Measurements from ENCODE around the gene FIG4. TPM values are rescaled to one million over a fixed set of nuclear protein-coding genes. Genes with fewer than 3 reads are reported as not detected.
"Not testable (repeated sequence)": the region's sequence is repeated elsewhere in the genome, so short reads cannot be mapped to it uniquely, and the experiment has no call there.

The FIG4 gene
- total RNA-seq, 2 experiments from 2014 or later: 13.1 to 14.3 TPM

- Mint-ChIP-seq H3K4me1 (ENCODE audit: low read depth) (peaks cover 4% of the 10 kb centered on the region), H3K4me3 (no peak overlapping the region), H3K36me3 (ENCODE audit: low read depth) (peaks cover 26% of the 10 kb centered on the region), H3K27ac (no peak overlapping the region), H3K9me3 (no peaks in the 10 kb centered on the region), H3K27me3 (no peaks in the 10 kb centered on the region)
- intact Hi-C loops (cut with micrococcal nuclease): no loop called here
- no peak for ATAC-seq
- TF ChIP-seq CTCF (IDR thresholded peaks at IDR 0.05): no peak
- POLR2A ChIA-PET: no interaction called here
- CTCF ChIA-PET: no interaction called here
- DNase-seq: no peak
Observed at GRCh38 chr6:109743739-109744138, 52.6 kb downstream of the FIG4 start.

- H3K27ac Mint-ChIP-seq; POLR2A ChIA-PET; intact Hi-C loops (cut with micrococcal nuclease); CTCF ChIA-PET; ATAC-seq; H3K27me3 Mint-ChIP-seq; H3K4me1 Mint-ChIP-seq (ENCODE audit: low read depth); H3K4me3 Mint-ChIP-seq; H3K9me3 Mint-ChIP-seq; DNase-seq: not testable (repeated sequence)
- peaks cover 24% of the 10 kb centered on the region for H3K36me3 Mint-ChIP-seq (ENCODE audit: low read depth)
Observed at GRCh38 chr6:109744779-109745178, 53.7 kb downstream of the FIG4 start.

- Mint-ChIP-seq H3K36me3 (ENCODE audit: low read depth) (peaks cover 21% of the 10 kb centered on the region), H3K27ac (no peak overlapping the region), H3K27me3 (no peaks in the 10 kb centered on the region), H3K4me1 (ENCODE audit: low read depth) (no peaks in the 10 kb centered on the region), H3K9me3 (no peaks in the 10 kb centered on the region), H3K4me3 (no peak overlapping the region)
- no peak for TF ChIP-seq CTCF (IDR thresholded peaks at IDR 0.05)
- CTCF ChIA-PET: no interaction called here
- no peak for DNase-seq
- POLR2A ChIA-PET: no interaction called here
- no peak for ATAC-seq
- intact Hi-C loops (cut with micrococcal nuclease): no loop called here
Observed at GRCh38 chr6:109747221-109747620, 56.1 kb downstream of the FIG4 start.

- H3K27me3 Mint-ChIP-seq: no peaks in the 10 kb centered on the region
- intact Hi-C loops (cut with micrococcal nuclease): no loop called here
- H3K27ac Mint-ChIP-seq: peak overlapping the region; percentile 15
- H3K4me1 Mint-ChIP-seq (ENCODE audit: low read depth): peaks cover 17% of the 10 kb centered on the region
- DNase-seq (no peak), ATAC-seq (no peak)
- H3K9me3 Mint-ChIP-seq: peaks cover 10% of the 10 kb centered on the region
- ChIA-PET CTCF (interaction anchor here (0.6 to 1.5 kb wide), 4 partner anchors 11 to 384 kb away, joined by 3 to 4 read pairs (median 3); no protein-coding TSS in a partner anchor), POLR2A (interaction anchor here (0.7 kb wide), 1 partner anchor 341 kb away, joined by 3 read pairs; no protein-coding TSS in a partner anchor)
- H3K36me3 Mint-ChIP-seq (ENCODE audit: low read depth): peaks cover 38% of the 10 kb centered on the region
- no peak overlapping the region for H3K4me3 Mint-ChIP-seq
- no peak for TF ChIP-seq CTCF (IDR thresholded peaks at IDR 0.05)
Observed at GRCh38 chr6:109759098-109759955, 68.2 kb downstream of the FIG4 start.

- no peak for TF ChIP-seq CTCF (IDR thresholded peaks at IDR 0.05)
- intact Hi-C loops (cut with micrococcal nuclease): no loop called here
- Mint-ChIP-seq H3K4me3 (no peak overlapping the region), H3K9me3 (peaks cover 10% of the 10 kb centered on the region), H3K27me3 (no peaks in the 10 kb centered on the region), H3K36me3 (ENCODE audit: low read depth) (peaks cover 35% of the 10 kb centered on the region), H3K4me1 (ENCODE audit: low read depth) (peaks cover 17% of the 10 kb centered on the region), H3K27ac (peak overlapping the region; percentile 57)
- DNase-seq: no peak
- ChIA-PET CTCF (interaction anchor here (0.6 to 1.5 kb wide), 3 partner anchors 11 to 383 kb away, joined by 3 to 4 read pairs (median 4); no protein-coding TSS in a partner anchor), POLR2A (no interaction called here)
- peak; percentile 39 for ATAC-seq
Observed at GRCh38 chr6:109760208-109760607, 69.1 kb downstream of the FIG4 start.

Data from activated CD8-positive, alpha-beta T cell treated with anti-CD3 and anti-CD28 coated beads for 36 hours (primary cell).